Endothelial cell of umbilical vein (primary cell): Measurements from ENCODE around the gene PHOSPHO1. TPM values are rescaled to one million over a fixed set of nuclear protein-coding genes. Genes with fewer than 3 reads are reported as not detected.

Experiments
- BruUV-seq: library from RNA; stranded (reverse); fragments of 400-500 nt; replicated peaks from 2 replicates; lab custom pipeline; 2021; lab: Mats Ljungman, UMichigan
- CTCF ChIA-PET: fragments of 300-600, 350-600 bp; sonication (Branson Sonifier 250); formaldehyde crosslinking; loops from one replicate; lab custom pipeline; 2021; ENCODE audit warnings: antibody characterized with exemption, inconsistent platforms; lab: Charles Lee
- POLR2A ChIA-PET: fragments of 300-600, 350-600 bp; sonication (Branson Sonifier 250); formaldehyde crosslinking; loops from one replicate; lab custom pipeline; 2021; ENCODE audit warnings: antibody characterized with exemption, inconsistent platforms; lab: Charles Lee
- DNase-seq: peaks from one replicate; pipeline ENCODE4 v3.0.0-alpha.2; 2011; ENCODE audit warnings: low read depth, low spot score
- FAIRE-seq: peaks from 2 replicates; lab custom pipeline; 2011; peaks lifted over from hg19 to GRCh38; lab: Jason Lieb, UNC
- H2AFZ ChIP-seq: 2 replicates; pipeline ENCODE4 v1.6.0; 2012; ENCODE audit warnings: low read depth, low read length, control low read depth, inconsistent platforms
- H3K27ac ChIP-seq: 2 replicates; pipeline ENCODE4 v1.5.1; 2011; ENCODE audit warnings: low read depth, mild to moderate bottlenecking, control low read depth, low read length, moderate library complexity; ENCODE audit not compliant: insufficient read depth
- H3K27me3 ChIP-seq, 2 experiments: 2 replicates each; pipeline versions ENCODE4 v1.6.0 to v1.6.1; 2011; ENCODE audit warnings: low read length in 2 of 2, mixed read lengths in 1 of 2; ENCODE audit not compliant: control insufficient read depth in 2 of 2, insufficient read depth in 2 of 2
- H3K36me3 ChIP-seq, 2 experiments: 2 replicates in 1 of 2; 3 replicates in 1 of 2; pipeline ENCODE4 v1.5.1; 2011; ENCODE audit warnings: low read length in 2 of 2, mild to moderate bottlenecking in 1 of 2, moderate library complexity in 1 of 2; ENCODE audit not compliant: control insufficient read depth in 2 of 2, insufficient read depth in 2 of 2; ENCODE audit errors: extremely low read depth in 1 of 2
- H3K4me1 ChIP-seq: 3 replicates; pipeline ENCODE4 v1.5.1; 2011; ENCODE audit warnings: mild to moderate bottlenecking, low read length; ENCODE audit not compliant: control insufficient read depth, insufficient read depth; ENCODE audit errors: extremely low read depth
- H3K4me2 ChIP-seq: 2 replicates; pipeline ENCODE4 v1.6.1; 2011; ENCODE audit warnings: low read length, control low read depth, mixed read lengths; ENCODE audit not compliant: insufficient read depth
- H3K4me3 ChIP-seq, 3 experiments: fragments of 200-600 bp in 1 of 3; sonication (generic), shearing (Covaris generic) in 1 of 3; replicated peaks in 1 of 3; 2 replicates each; pipeline ENCODE4 v1.5.1; 2011 to 2016; ENCODE audit warnings: control low read depth in 3 of 3, low read length in 3 of 3, mild to moderate bottlenecking in 2 of 3, inconsistent platforms in 1 of 3, low read depth in 1 of 3, moderate library complexity in 1 of 3; ENCODE audit not compliant: insufficient read depth in 1 of 3
- H3K79me2 ChIP-seq: 2 replicates; pipeline ENCODE4 v1.6.0; 2012; ENCODE audit warnings: low read length, inconsistent platforms; ENCODE audit not compliant: control insufficient read depth, insufficient read depth
- H3K9ac ChIP-seq: replicated peaks from 2 replicates; pipeline ENCODE3; 2011; ENCODE audit warnings: low read length, control low read depth; ENCODE audit not compliant: insufficient read depth; ENCODE audit errors: extremely low read depth
- H3K9me1 ChIP-seq: replicated peaks from 3 replicates; pipeline ENCODE4 v1.6.0; 2011; ENCODE audit warnings: mild to moderate bottlenecking, low read length; ENCODE audit not compliant: control insufficient read depth, insufficient read depth; ENCODE audit errors: extremely low read depth
- H3K9me3 ChIP-seq: replicated peaks from 2 replicates; pipeline ENCODE4 v1.5.1; 2012; ENCODE audit warnings: low read length, inconsistent platforms; ENCODE audit not compliant: control insufficient read depth, insufficient read depth
- H4K20me1 ChIP-seq: replicated peaks from 2 replicates; pipeline ENCODE3; 2011; ENCODE audit warnings: mild to moderate bottlenecking, low read length; ENCODE audit not compliant: control insufficient read depth, insufficient read depth; ENCODE audit errors: extremely low read depth
- FOS ChIP-seq: IDR thresholded peaks from 2 replicates; pipeline ENCODE4 v1.6.1; 2011; ENCODE audit warnings: mild to moderate bottlenecking, low read length, moderate library complexity, borderline replicate concordance; ENCODE audit not compliant: insufficient read depth
- GATA2 ChIP-seq: IDR thresholded peaks from 2 replicates; pipeline ENCODE4 v1.7.0; 2011; ENCODE audit warnings: low read depth, mild to moderate bottlenecking, moderate library complexity, mixed read lengths, low read length; ENCODE audit not compliant: insufficient read length, insufficient read depth
- JUN ChIP-seq: IDR thresholded peaks from 2 replicates; pipeline ENCODE4 v1.6.1; 2011; ENCODE audit warnings: borderline replicate concordance, low read depth; ENCODE audit not compliant: insufficient read length, insufficient read depth
- MYC ChIP-seq: IDR thresholded peaks from one replicate; pipeline ENCODE4 v1.6.1; 2011; ENCODE audit warnings: mild to moderate bottlenecking, low read depth, low read length
- POLR2AphosphoS5 ChIP-seq: IDR thresholded peaks from 2 replicates; pipeline ENCODE4 v1.6.1; 2012; ENCODE audit warnings: low read depth, mild to moderate bottlenecking, control low read depth, low read length, moderate library complexity; ENCODE audit not compliant: insufficient read depth
- dilution Hi-C: fragments of 300-500 bp; cut with MboI; formaldehyde crosslinking; loops from one replicate; pipeline ENCODE4 v1.15.0; 2019; ENCODE audit warnings: low sequenced_read_pairs; ENCODE audit not compliant: extremely low pct_ligation_motif_present
- intact Hi-C: fragments of 100-400 bp; cut with micrococcal nuclease; formaldehyde crosslinking; loops from one replicate; pipeline ENCODE4 v1.10.0; 2022
- polyA plus RNA-seq, 4 experiments: library from polyadenylated mRNA; depleted of rRNA in 3 of 4; stranded (reverse) in 3 of 4; unstranded in 1 of 4; fragments of >200 nt; gene quantifications; 2 replicates each; pipeline versions ENCODE4 v1.2.1 to v1.2.3, GENCODE V29; 2011 to 2012; ENCODE audit warnings: missing spikeins in 1 of 4
- total RNA-seq: library from RNA; stranded (reverse); gene quantifications from 2 replicates; pipeline ENCODE4 v1.2.3, GENCODE V29; 2021

PHOSPHO1 gene
- total and polyA plus RNA-seq, 2 donors (not counting 3 experiments of a cell fraction or from before 2014, with no cell fraction given), result 0.23 TPM; not detected in 1

DNA sequence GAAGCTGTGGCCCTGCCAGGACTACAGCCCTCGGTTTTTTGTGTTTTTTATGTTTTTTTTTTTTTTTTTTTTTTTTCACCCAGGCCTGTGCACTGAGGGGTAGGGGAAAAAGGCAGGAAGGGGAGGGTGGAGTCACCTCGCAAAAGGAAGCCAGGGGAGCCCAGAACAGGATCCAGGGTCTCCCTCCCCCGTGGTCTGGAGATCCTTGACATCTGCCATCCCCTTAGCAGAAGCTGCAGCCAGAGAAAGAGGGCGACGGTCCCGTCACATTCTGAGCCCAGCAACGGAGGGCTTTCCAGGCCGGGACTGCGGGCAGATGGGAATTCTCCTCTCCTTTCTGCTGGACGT is 29.1 kb upstream of the PHOSPHO1 start:
- ChIA-PET POLR2A (no interaction called here), CTCF (interaction anchor here (0.9 to 2.2 kb wide), 8 partner anchors 12 to 79 kb away, joined by 3 to 12 read pairs (median 4); no protein-coding TSS in a partner anchor)
- H3K79me2 ChIP-seq, result no peaks in the 10 kb centered on the region
- intact Hi-C loops (loop anchor here (1.0 to 2.0 kb wide), 2 partner anchors 29 to 67 kb away; partner anchors contain the start of gene PHOSPHO1), dilution Hi-C loops (no loop called here)
- H3K4me3 ChIP-seq, result peak overlapping the region; percentile 43 to 51 (median 51)
- DNase-seq (no peak), FAIRE-seq (no peak)
- H3K9ac ChIP-seq, result peak overlapping the region; percentile 85
- peak overlapping the region; percentile 85 for H3K27ac ChIP-seq
- H4K20me1 ChIP-seq, result no peaks in the 10 kb centered on the region
- peak overlapping the region; percentile 91 for H2AFZ ChIP-seq
- H3K4me2 ChIP-seq, result peak overlapping the region; percentile 83
- H3K9me1 ChIP-seq, result no peaks in the 10 kb centered on the region
- H3K36me3 ChIP-seq, result no peaks in the 10 kb centered on the region
- H3K27me3 ChIP-seq, result no peaks in the 10 kb centered on the region
- peaks cover 14% of the 10 kb centered on the region for H3K4me1 ChIP-seq
- no peaks in the 10 kb centered on the region for H3K9me3 ChIP-seq
- BruUV-seq, result TSS peak; percentile 69
- TF ChIP-seq MYC, result no peak
- TF ChIP-seq JUN, result no peak

GRCh38 chr17:49258394-49258793 is 27.8 kb upstream of the PHOSPHO1 start:
- dilution Hi-C loops (no loop called here), intact Hi-C loops (no loop called here)
- no peak overlapping the region for H3K4me2 ChIP-seq
- ChIA-PET POLR2A (no interaction called here), CTCF (interaction anchor here (0.7 kb wide), 1 partner anchor 33 kb away, joined by 3 read pairs; no protein-coding TSS in a partner anchor)
- FAIRE-seq (no peak), DNase-seq (no peak)
- H3K9ac ChIP-seq, result no peak overlapping the region
- no peaks in the 10 kb centered on the region for H3K79me2 ChIP-seq
- no peak overlapping the region for H3K27ac ChIP-seq
- no peaks in the 10 kb centered on the region for H3K9me1 ChIP-seq
- no peaks in the 10 kb centered on the region for H4K20me1 ChIP-seq
- BruUV-seq, result no TSS peak
- peak; percentile 82 for TF ChIP-seq GATA2
- no peak for TF ChIP-seq POLR2AphosphoS5
- TF ChIP-seq FOS, result peak; percentile 9
- H3K4me3 ChIP-seq, result no peak overlapping the region
- no peaks in the 10 kb centered on the region for H3K36me3 ChIP-seq
- no peak overlapping the region for H2AFZ ChIP-seq
- H3K27me3 ChIP-seq, result no peaks in the 10 kb centered on the region
- peaks cover 14% of the 10 kb centered on the region for H3K4me1 ChIP-seq
- H3K9me3 ChIP-seq, result no peaks in the 10 kb centered on the region
